ENCODE measurements around the gene CCL4.
"Not testable (repeated sequence)": the region's sequence is repeated elsewhere in the genome, so short reads cannot be mapped to it uniquely, and the experiment has no call there.

The CCL4 gene

GRCh38 chr17:36088670-36089338 is 14.8 kb upstream of the CCL4 start:
- Histone ChIP-seq H3K4me1 (no peaks in the 10 kb centered on the region), H3K36me3 (no peaks in the 10 kb centered on the region), H3K9me3 (no peaks in the 10 kb centered on the region), H3K27me3 (peaks cover 21% of the 10 kb centered on the region; the same call in 1 of the 2 replicates), H3K4me3 (ENCODE audit: low read depth, low read length) (no peak overlapping the region)
- no peak for TF ChIP-seq CTCF (IDR thresholded peaks at IDR 0.05; ENCODE audit: low read depth, low read length)
- no peak for DNase-seq

- TF ChIP-seq CTCF (IDR thresholded peaks at IDR 0.05; ENCODE audit: low read depth, low read length): no peak
- DNase-seq: no peak
- Histone ChIP-seq H3K4me3 (ENCODE audit: low read depth, low read length) (no peak overlapping the region), H3K36me3 (no peaks in the 10 kb centered on the region), H3K9me3 (no peaks in the 10 kb centered on the region), H3K4me1 (no peaks in the 10 kb centered on the region), H3K27me3 (peaks cover 21% of the 10 kb centered on the region; the same call in 1 of the 2 replicates)
Observed at GRCh38 chr17:36089339-36089865, 14.2 kb upstream of the CCL4 start.

- Histone ChIP-seq H3K36me3 (no peaks in the 10 kb centered on the region), H3K4me1 (no peaks in the 10 kb centered on the region), H3K4me3 (ENCODE audit: low read depth, low read length) (no peak within 1 kb of the TSS), H3K9me3 (no peaks in the 10 kb centered on the region), H3K27me3 (peaks cover 21% of the 10 kb centered on the region; the same call in 1 of the 2 replicates)
- TF ChIP-seq CTCF (IDR thresholded peaks at IDR 0.05; ENCODE audit: low read depth, low read length): no peak
- no peak for DNase-seq
Observed at GRCh38 chr17:36089888-36090836, 13.5 kb upstream of the CCL4 start, which contains the start of gene CCL3. Gene CCL3, minus strand, starts transcription at chr17:36090143. Its CDS starts 85 bp downstream, at chr17:36090058.

- Histone ChIP-seq H3K36me3 (no peaks in the 10 kb centered on the region), H3K9me3 (no peaks in the 10 kb centered on the region), H3K4me1 (no peaks in the 10 kb centered on the region), H3K27me3 (peaks cover 21% of the 10 kb centered on the region; the same call in 1 of the 2 replicates), H3K4me3 (ENCODE audit: low read depth, low read length) (no peak overlapping the region)
- DNase-seq: no peak
- TF ChIP-seq CTCF (IDR thresholded peaks at IDR 0.05; ENCODE audit: low read depth, low read length): no peak
Observed at GRCh38 chr17:36092230-36092629, 11.4 kb upstream of the CCL4 start.

- not testable (repeated sequence) for H3K4me3 ChIP-seq (ENCODE audit: low read depth, low read length); H3K9me3 ChIP-seq; H3K36me3 ChIP-seq; H3K4me1 ChIP-seq; DNase-seq
- H3K27me3 ChIP-seq: peaks cover 21% of the 10 kb centered on the region; the same call in 1 of the 2 replicates
Observed at GRCh38 chr17:36092715-36093114, 10.9 kb upstream of the CCL4 start.

- Histone ChIP-seq H3K27me3 (peaks cover 21% of the 10 kb centered on the region; the same call in 1 of the 2 replicates), H3K4me1 (no peaks in the 10 kb centered on the region)
- no peak for TF ChIP-seq CTCF (IDR thresholded peaks at IDR 0.05; ENCODE audit: low read depth, low read length)
Observed at GRCh38 chr17:36094232-36094631, 9.4 kb upstream of the CCL4 start.

More at GRCh38 chr17:36094232-36094631, 9.4 kb upstream of the CCL4 start:
- DNase-seq: no peak
- no peak overlapping the region for H3K4me3 ChIP-seq (ENCODE audit: low read depth, low read length)
- H3K9me3 ChIP-seq: no peaks in the 10 kb centered on the region
- H3K36me3 ChIP-seq: no peaks in the 10 kb centered on the region

Data from BE2C (cell line).